K562 (cell line): Measurements from ENCODE around the gene SLC30A1. TPM values are rescaled to one million over a fixed set of nuclear protein-coding genes. Genes with fewer than 3 reads are reported as not detected.

ENCODE experiments used
- COPS2 ChIP-seq: fragments of 450-650 bp; conservative IDR thresholded peaks from 2 replicates; pipeline ENCODE4 v1.6.1; 2016; ENCODE audit warnings: mild to moderate bottlenecking, moderate library complexity
- EGR1 ChIP-seq: fragments of 450-650 bp; conservative IDR thresholded peaks from 2 replicates; pipeline ENCODE4 v1.6.1; 2017; ENCODE audit warnings: mild to moderate bottlenecking
- HCFC1 ChIP-seq: IDR thresholded peaks from 2 replicates; pipeline ENCODE4 v1.6.1; 2012; ENCODE audit warnings: low read depth, low read length, improper control_type of control experiment
- HDAC2 ChIP-seq: fragments of 450-650 bp; IDR thresholded peaks from 2 replicates; pipeline ENCODE4 v1.6.1; 2016; ENCODE audit warnings: mild to moderate bottlenecking
- KAT7 ChIP-seq: sonication (generic); formaldehyde crosslinking; IDR thresholded peaks from 2 replicates; pipeline ENCODE4 v1.8.0; 2022; ENCODE audit warnings: missing genetic modification reagents, mild to moderate bottlenecking, borderline replicate concordance
- KDM2B ChIP-seq: fragments of 250-450 bp; sonication (Bioruptor Pico); IDR thresholded peaks from 2 replicates; pipeline ENCODE4 v1.8.0; 2021; ENCODE audit warnings: mild to moderate bottlenecking, moderate library complexity
- MYNN ChIP-seq, 2 experiments: sonication (generic); formaldehyde crosslinking in 1 of 2; IDR thresholded peaks; 2 replicates each; pipeline versions ENCODE4 v1.5.0 to v1.6.1; 2016 to 2020; ENCODE audit warnings: antibody characterized with exemption in 1 of 2, missing genetic modification reagents in 1 of 2
- REST ChIP-seq, 2 experiments: fragments of 450-650 bp; formaldehyde crosslinking in 1 of 2; IDR thresholded peaks; 2 replicates each; pipeline versions ENCODE4 v1.4.0 to v1.6.1; 2014 to 2020; ENCODE audit warnings: mild to moderate bottlenecking in 2 of 2, borderline replicate concordance in 1 of 2, low read depth in 1 of 2
- SUPT5H ChIP-seq: fragments of 450-650 bp; IDR thresholded peaks from 2 replicates; pipeline ENCODE4 v1.6.1; 2016
- ZBED1 ChIP-seq: IDR thresholded peaks from 2 replicates; pipeline ENCODE4 v1.6.1; 2014
- ZNF507 ChIP-seq: conservative IDR thresholded peaks from 2 replicates; pipeline ENCODE4 v1.6.1; 2017; ENCODE audit warnings: missing genetic modification characterization, missing compliant biosample characterization
- ZNF740 ChIP-seq, 3 experiments: fragments of 200-800 bp in 1 of 3; sonication (Bioruptor generic) in 1 of 3; sonication (generic) in 1 of 3; formaldehyde crosslinking in 1 of 3; IDR thresholded peaks; 2 replicates each; pipeline versions ENCODE4 v1.6.1 to v1.8.0; 2016 to 2022; ENCODE audit warnings: mild to moderate bottlenecking in 2 of 3, missing compliant biosample characterization in 2 of 3, missing genetic modification characterization in 2 of 3, missing genetic modification reagents in 1 of 3
- ZZZ3 ChIP-seq: fragments of 450-650 bp; IDR thresholded peaks from 2 replicates; pipeline ENCODE4 v1.6.1; 2016; ENCODE audit warnings: antibody characterized with exemption, mild to moderate bottlenecking, moderate library complexity
- polyA plus RNA-seq, 8 experiments: library from polyadenylated mRNA; depleted of rRNA in 4 of 8; stranded (reverse) in 5 of 8; unstranded in 3 of 8; fragments of >200 nt; fragmentation: Nextera tagmentation in 2 of 8; fragmentation: Illumina TruSeq in 1 of 8; extraction: Ambion mirVana in 2 of 8; extraction: Trizol in 1 of 8; gene quantifications; 2 replicates each; pipeline versions ENCODE4 v1.2.1 to v1.2.3, GENCODE V29; 2011 to 2014; ENCODE audit warnings: inconsistent platforms in 1 of 8, missing spikeins in 1 of 8
- total RNA-seq, 7 experiments: library from RNA; depleted of rRNA in 6 of 7; stranded (reverse); fragments of >200 nt in 6 of 7; fragmentation: Illumina TruSeq in 2 of 7; extraction: Trizol in 2 of 7; gene quantifications; 2 replicates each; pipeline versions ENCODE4 v1.2.1 to v1.2.3, GENCODE V29; 2011 to 2021; ENCODE audit warnings: low replicate concordance in 1 of 7

SLC30A1 gene
- total and polyA plus RNA-seq, 9 of the 15 experiments (the other 6 are each of a cell fraction or from before 2014, with no cell fraction given) = 4.1 to 14.4 (median 6.6) TPM

- TF ChIP-seq REST (IDR thresholded peaks at IDR 0.05; ENCODE audit: borderline replicate concordance) (no peak), REST (CRISPR knock-in tag; IDR thresholded peaks at IDR 0.05; ENCODE audit: low read depth) (no peak), HCFC1 (no peak), EGR1 (no peak), SUPT5H (no peak), ZBED1 (no peak), HDAC2 (peak; percentile 87), KAT7 (0 out of 2 replicates have a peak, but pooled peaks have one; percentile 9), MYNN (IDR thresholded peaks at IDR 0.05) (peak; percentile 61; the same call in 1 of the 2 replicates), MYNN (CRISPR knock-in tag; IDR thresholded peaks at IDR 0.05) (no peak), ZZZ3 (no peak), KDM2B (no peak), ZNF507 (tag) (no peak), ZNF740 (CRISPR knock-in tag; IDR thresholded peaks at IDR 0.05) (no peak), ZNF740 (tag; IDR thresholded peaks at IDR 0.05) (no peak), COPS2 (no peak)
Observed at GRCh38 chr1:211613951-211614350, 35.0 kb upstream of the SLC30A1 start (continued).
